GM12878 (cell line): ENCODE results near the gene IRF2BPL. TPM values are rescaled to one million over a fixed set of nuclear protein-coding genes. Genes with fewer than 3 reads are reported as not detected.
A peak's percentile ranks its signal among the peaks of the same experiment; 100 is the strongest.

Experiments used
- ATF3 ChIP-seq: IDR thresholded peaks from 2 replicates; pipeline ENCODE4 v1.6.1; 2011; ENCODE audit warnings: low read depth, mild to moderate bottlenecking, low read length, moderate library complexity, borderline replicate concordance; ENCODE audit errors: extremely low read depth
- HDAC2 ChIP-seq: fragments of 200-600 bp; sonication (generic); IDR thresholded peaks from 2 replicates; pipeline ENCODE4 v1.6.1; 2017
- NFYB ChIP-seq: IDR thresholded peaks from 2 replicates; pipeline ENCODE4 v1.6.1; 2011; ENCODE audit warnings: low read depth, mild to moderate bottlenecking, low read length, improper control_type of control experiment, moderate library complexity; ENCODE audit not compliant: insufficient read depth
- NRF1 ChIP-seq: conservative IDR thresholded peaks from 2 replicates; pipeline ENCODE4 v1.6.1; 2011; ENCODE audit warnings: mild to moderate bottlenecking, low read depth, low read length, improper control_type of control experiment
- POLR2A ChIP-seq: IDR thresholded peaks from 2 replicates; pipeline ENCODE4 v1.6.1; 2011; ENCODE audit warnings: low read depth, mild to moderate bottlenecking, low read length
- RCOR1 ChIP-seq: conservative IDR thresholded peaks from 2 replicates; pipeline ENCODE4 v1.6.1; 2012; ENCODE audit warnings: low read depth, low read length, improper control_type of control experiment
- SMAD1 ChIP-seq: fragments of 450-650 bp; IDR thresholded peaks from 2 replicates; pipeline ENCODE4 v1.6.1; 2018; ENCODE audit warnings: mild to moderate bottlenecking, low read depth; ENCODE audit not compliant: partially characterized antibody
- SUPT20H ChIP-seq: IDR thresholded peaks from 2 replicates; pipeline ENCODE4 v1.6.1; 2011; ENCODE audit warnings: low read depth, mild to moderate bottlenecking, low read length, moderate library complexity, borderline replicate concordance; ENCODE audit not compliant: control insufficient read depth
- polyA plus RNA-seq, 11 experiments: library from polyadenylated mRNA; depleted of rRNA in 4 of 11; unstranded in 6 of 11; stranded (reverse) in 5 of 11; fragments of >200 nt; fragmentation: Nextera tagmentation in 4 of 11; fragmentation: Illumina TruSeq in 1 of 11; extraction: Ambion mirVana in 4 of 11; extraction: Trizol in 1 of 11; gene quantifications; 1 replicate in 1 of 11; 2 replicates in 10 of 11; pipeline versions ENCODE4 v1.2.1 to v1.2.3, GENCODE V29; 2011 to 2016; ENCODE audit warnings: inconsistent platforms in 2 of 11, missing spikeins in 2 of 11, low read depth in 1 of 11
- total RNA-seq, 4 experiments: library from RNA; depleted of rRNA in 3 of 4; stranded (reverse); fragments of >200 nt in 3 of 4; fragmentation: Illumina TruSeq in 1 of 4; extraction: Trizol in 1 of 4; gene quantifications; 2 replicates each; pipeline versions ENCODE4 v1.2.1 to v1.2.3, GENCODE V29; 2013 to 2021
- TF ChIP-seq, protein P1 (sequence below): fragments of 450-650 bp; IDR thresholded peaks from 2 replicates; pipeline ENCODE4 v1.6.1; 2016; ENCODE audit warnings: mild to moderate bottlenecking
- TF ChIP-seq, protein P2 (sequence below): fragments of 450-650 bp; formaldehyde crosslinking; IDR thresholded peaks from 2 replicates; pipeline ENCODE4 v1.4.0; 2022; ENCODE audit warnings: mild to moderate bottlenecking, moderate library complexity
- TF ChIP-seq, protein P3 (sequence below), 3 experiments: IDR thresholded peaks in 2 of 3; conservative IDR thresholded peaks in 1 of 3; 2 replicates each; pipeline ENCODE4 v1.5.1; 2011; ENCODE audit warnings: low read depth in 3 of 3, low read length in 3 of 3, mild to moderate bottlenecking in 3 of 3, control low read depth in 2 of 3, moderate library complexity in 2 of 3, inconsistent platforms in 1 of 3, mixed read lengths in 1 of 3; ENCODE audit not compliant: control insufficient read depth in 2 of 3, insufficient read depth in 1 of 3; ENCODE audit errors: extremely low read depth in 1 of 3
- TF ChIP-seq, protein P4 (sequence below): fragments of 150-350 bp; IDR thresholded peaks from 2 replicates; pipeline ENCODE4 v1.6.1; 2016; ENCODE audit warnings: low read depth, low read length
- TF ChIP-seq, protein P5 (sequence below): fragments of 450-650 bp; IDR thresholded peaks from 2 replicates; pipeline ENCODE4 v1.6.1; 2017; ENCODE audit warnings: borderline replicate concordance

Gene IRF2BPL
- total and polyA plus RNA-seq, 10 of the 15 experiments (the other 5 are each of a cell fraction or from before 2014, with no cell fraction given), result 1.2 to 34.5 (median 3.1) TPM

- TF ChIP-seq SMAD1, result peak; percentile 43
- no peak for TF ChIP-seq SUPT20H
- TF ChIP-seq, protein P1, sequence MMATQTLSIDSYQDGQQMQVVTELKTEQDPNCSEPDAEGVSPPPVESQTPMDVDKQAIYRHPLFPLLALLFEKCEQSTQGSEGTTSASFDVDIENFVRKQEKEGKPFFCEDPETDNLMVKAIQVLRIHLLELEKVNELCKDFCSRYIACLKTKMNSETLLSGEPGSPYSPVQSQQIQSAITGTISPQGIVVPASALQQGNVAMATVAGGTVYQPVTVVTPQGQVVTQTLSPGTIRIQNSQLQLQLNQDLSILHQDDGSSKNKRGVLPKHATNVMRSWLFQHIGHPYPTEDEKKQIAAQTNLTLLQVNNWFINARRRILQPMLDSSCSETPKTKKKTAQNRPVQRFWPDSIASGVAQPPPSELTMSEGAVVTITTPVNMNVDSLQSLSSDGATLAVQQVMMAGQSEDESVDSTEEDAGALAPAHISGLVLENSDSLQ, result no peak
- TF ChIP-seq RCOR1, result no peak
- TF ChIP-seq, protein P2, sequence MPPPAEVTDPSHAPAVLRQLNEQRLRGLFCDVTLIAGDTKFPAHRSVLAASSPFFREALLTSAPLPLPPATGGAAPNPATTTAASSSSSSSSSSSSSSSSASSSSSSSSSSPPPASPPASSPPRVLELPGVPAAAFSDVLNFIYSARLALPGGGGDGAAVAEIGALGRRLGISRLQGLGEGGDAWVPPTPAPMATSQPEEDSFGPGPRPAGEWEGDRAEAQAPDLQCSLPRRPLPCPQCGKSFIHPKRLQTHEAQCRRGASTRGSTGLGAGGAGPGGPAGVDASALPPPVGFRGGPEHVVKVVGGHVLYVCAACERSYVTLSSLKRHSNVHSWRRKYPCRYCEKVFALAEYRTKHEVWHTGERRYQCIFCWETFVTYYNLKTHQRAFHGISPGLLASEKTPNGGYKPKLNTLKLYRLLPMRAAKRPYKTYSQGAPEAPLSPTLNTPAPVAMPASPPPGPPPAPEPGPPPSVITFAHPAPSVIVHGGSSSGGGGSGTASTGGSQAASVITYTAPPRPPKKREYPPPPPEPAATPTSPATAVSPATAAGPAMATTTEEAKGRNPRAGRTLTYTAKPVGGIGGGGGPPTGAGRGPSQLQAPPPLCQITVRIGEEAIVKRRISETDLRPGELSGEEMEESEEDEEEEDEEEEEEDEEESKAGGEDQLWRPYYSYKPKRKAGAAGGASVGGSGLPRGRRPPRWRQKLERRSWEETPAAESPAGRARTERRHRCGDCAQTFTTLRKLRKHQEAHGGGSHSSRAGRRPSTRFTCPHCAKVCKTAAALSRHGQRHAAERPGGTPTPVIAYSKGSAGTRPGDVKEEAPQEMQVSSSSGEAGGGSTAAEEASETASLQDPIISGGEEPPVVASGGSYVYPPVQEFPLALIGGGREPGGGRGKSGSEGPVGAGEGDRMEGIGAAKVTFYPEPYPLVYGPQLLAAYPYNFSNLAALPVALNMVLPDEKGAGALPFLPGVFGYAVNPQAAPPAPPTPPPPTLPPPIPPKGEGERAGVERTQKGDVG (CRISPR knock-in tag), result no peak
- TF ChIP-seq NRF1, result no peak
- no peak for TF ChIP-seq NFYB
- TF ChIP-seq HDAC2, result no peak
- TF ChIP-seq, protein P3, sequence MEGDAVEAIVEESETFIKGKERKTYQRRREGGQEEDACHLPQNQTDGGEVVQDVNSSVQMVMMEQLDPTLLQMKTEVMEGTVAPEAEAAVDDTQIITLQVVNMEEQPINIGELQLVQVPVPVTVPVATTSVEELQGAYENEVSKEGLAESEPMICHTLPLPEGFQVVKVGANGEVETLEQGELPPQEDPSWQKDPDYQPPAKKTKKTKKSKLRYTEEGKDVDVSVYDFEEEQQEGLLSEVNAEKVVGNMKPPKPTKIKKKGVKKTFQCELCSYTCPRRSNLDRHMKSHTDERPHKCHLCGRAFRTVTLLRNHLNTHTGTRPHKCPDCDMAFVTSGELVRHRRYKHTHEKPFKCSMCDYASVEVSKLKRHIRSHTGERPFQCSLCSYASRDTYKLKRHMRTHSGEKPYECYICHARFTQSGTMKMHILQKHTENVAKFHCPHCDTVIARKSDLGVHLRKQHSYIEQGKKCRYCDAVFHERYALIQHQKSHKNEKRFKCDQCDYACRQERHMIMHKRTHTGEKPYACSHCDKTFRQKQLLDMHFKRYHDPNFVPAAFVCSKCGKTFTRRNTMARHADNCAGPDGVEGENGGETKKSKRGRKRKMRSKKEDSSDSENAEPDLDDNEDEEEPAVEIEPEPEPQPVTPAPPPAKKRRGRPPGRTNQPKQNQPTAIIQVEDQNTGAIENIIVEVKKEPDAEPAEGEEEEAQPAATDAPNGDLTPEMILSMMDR (IDR thresholded peaks at IDR 0.05 in 2 of 3, conservative IDR thresholded peaks at IDR 0.05 in 1 of 3; ENCODE audit: control insufficient read depth in 2 of 3, extremely low read depth in 1 of 3, insufficient read depth in 1 of 3, low read depth in 3 of 3, low read length in 3 of 3), result peak in 2 of 3 experiments; percentile 17 to 29; a peak in 2 of 6 replicates
- no peak for TF ChIP-seq ATF3
- peak; percentile 65 for TF ChIP-seq POLR2A
- TF ChIP-seq, protein P4, sequence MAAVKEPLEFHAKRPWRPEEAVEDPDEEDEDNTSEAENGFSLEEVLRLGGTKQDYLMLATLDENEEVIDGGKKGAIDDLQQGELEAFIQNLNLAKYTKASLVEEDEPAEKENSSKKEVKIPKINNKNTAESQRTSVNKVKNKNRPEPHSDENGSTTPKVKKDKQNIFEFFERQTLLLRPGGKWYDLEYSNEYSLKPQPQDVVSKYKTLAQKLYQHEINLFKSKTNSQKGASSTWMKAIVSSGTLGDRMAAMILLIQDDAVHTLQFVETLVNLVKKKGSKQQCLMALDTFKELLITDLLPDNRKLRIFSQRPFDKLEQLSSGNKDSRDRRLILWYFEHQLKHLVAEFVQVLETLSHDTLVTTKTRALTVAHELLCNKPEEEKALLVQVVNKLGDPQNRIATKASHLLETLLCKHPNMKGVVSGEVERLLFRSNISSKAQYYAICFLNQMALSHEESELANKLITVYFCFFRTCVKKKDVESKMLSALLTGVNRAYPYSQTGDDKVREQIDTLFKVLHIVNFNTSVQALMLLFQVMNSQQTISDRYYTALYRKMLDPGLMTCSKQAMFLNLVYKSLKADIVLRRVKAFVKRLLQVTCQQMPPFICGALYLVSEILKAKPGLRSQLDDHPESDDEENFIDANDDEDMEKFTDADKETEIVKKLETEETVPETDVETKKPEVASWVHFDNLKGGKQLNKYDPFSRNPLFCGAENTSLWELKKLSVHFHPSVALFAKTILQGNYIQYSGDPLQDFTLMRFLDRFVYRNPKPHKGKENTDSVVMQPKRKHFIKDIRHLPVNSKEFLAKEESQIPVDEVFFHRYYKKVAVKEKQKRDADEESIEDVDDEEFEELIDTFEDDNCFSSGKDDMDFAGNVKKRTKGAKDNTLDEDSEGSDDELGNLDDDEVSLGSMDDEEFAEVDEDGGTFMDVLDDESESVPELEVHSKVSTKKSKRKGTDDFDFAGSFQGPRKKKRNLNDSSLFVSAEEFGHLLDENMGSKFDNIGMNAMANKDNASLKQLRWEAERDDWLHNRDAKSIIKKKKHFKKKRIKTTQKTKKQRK, result no peak
- TF ChIP-seq, protein P5, sequence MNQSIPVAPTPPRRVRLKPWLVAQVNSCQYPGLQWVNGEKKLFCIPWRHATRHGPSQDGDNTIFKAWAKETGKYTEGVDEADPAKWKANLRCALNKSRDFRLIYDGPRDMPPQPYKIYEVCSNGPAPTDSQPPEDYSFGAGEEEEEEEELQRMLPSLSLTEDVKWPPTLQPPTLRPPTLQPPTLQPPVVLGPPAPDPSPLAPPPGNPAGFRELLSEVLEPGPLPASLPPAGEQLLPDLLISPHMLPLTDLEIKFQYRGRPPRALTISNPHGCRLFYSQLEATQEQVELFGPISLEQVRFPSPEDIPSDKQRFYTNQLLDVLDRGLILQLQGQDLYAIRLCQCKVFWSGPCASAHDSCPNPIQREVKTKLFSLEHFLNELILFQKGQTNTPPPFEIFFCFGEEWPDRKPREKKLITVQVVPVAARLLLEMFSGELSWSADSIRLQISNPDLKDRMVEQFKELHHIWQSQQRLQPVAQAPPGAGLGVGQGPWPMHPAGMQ, result no peak
Measured at GRCh38 chr14:77032844-77033621, 4.5 kb upstream of the IRF2BPL start (continued).
